ENCODE results near the gene GPATCH8. TPM values are rescaled to one million over a fixed set of nuclear protein-coding genes. Genes with fewer than 3 reads are reported as not detected.

The GPATCH8 gene
- total RNA-seq, 1 experiment from 2014 or later = 40.8 TPM

- DNase-seq (ENCODE audit: unreplicated experiment) = peak; percentile 90
- CTCF ChIA-PET = interaction anchor here (0.6 to 6.2 kb wide), 33 partner anchors 11 to 188 kb away, joined by 3 to 65 read pairs (median 5); partner anchors contain the start of gene CCDC43
- Mint-ChIP-seq H3K27ac (ENCODE audit: low read depth, unreplicated experiment) (no peak overlapping the region), H3K9me3 (ENCODE audit: unreplicated experiment) (no peaks in the 10 kb centered on the region), H3K27me3 (ENCODE audit: insufficient read depth, unreplicated experiment) (no peaks in the 10 kb centered on the region), H3K36me3 (ENCODE audit: insufficient read depth, unreplicated experiment) (no peaks in the 10 kb centered on the region), H3K4me3 (ENCODE audit: unreplicated experiment) (no peak overlapping the region), H3K4me1 (ENCODE audit: insufficient read depth, unreplicated experiment) (peaks cover 17% of the 10 kb centered on the region)
- TF ChIP-seq CTCF (IDR thresholded peaks at IDR 0.05; ENCODE audit: unreplicated experiment) = peak; percentile 93
- BruUV-seq (replicated peaks) = no TSS peak
- intact Hi-C loops (cut with micrococcal nuclease) = loop anchor here (1.0 kb wide), 2 partner anchors 103 to 139 kb away; no protein-coding TSS in a partner anchor
- POLR2A ChIA-PET = interaction anchor here (0.6 to 1.2 kb wide), 5 partner anchors 23 to 241 kb away, joined by 3 read pairs; partner anchors contain the start of gene FZD2
These were observed 30.5 kb upstream of the GPATCH8 start for GRCh38 chr17:44533533-44534246.

DNA sequence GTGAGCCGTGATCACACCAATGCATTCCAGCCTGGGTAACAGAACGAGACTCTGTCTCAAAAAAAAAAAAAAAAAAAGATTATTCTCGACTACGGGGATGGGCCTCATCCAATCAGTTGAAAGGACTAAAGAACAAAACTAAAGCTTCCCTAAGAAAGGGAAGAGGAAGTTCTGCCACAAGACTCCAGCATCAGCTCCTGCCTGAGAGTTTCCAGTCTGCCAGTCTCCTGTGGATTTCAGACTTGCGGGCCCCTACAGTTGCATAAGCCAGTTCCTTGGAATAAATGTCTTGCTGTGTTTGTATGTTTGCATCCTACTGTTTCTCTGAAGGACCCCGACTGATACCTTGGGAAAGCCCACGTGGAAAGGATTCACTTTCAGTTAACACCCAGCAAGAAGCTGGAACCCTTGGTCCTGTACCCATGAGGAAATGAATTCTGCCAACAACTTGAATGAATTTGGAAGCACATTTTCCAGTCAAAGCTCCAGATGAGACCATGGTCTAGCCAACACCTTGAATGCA lies 27.8 kb upstream of the GPATCH8 start:
- BruUV-seq (replicated peaks) = no TSS peak
- Mint-ChIP-seq H3K36me3 (ENCODE audit: insufficient read depth, unreplicated experiment) (no peaks in the 10 kb centered on the region), H3K4me3 (ENCODE audit: unreplicated experiment) (no peak overlapping the region), H3K9me3 (ENCODE audit: unreplicated experiment) (no peaks in the 10 kb centered on the region), H3K4me1 (ENCODE audit: insufficient read depth, unreplicated experiment) (peaks cover 12% of the 10 kb centered on the region), H3K27ac (ENCODE audit: low read depth, unreplicated experiment) (no peak overlapping the region), H3K27me3 (ENCODE audit: insufficient read depth, unreplicated experiment) (no peaks in the 10 kb centered on the region)
- ChIA-PET POLR2A (interaction anchor here (0.9 to 1.0 kb wide), 2 partner anchors 27 to 111 kb away, joined by 3 to 4 read pairs; partner anchors contain the start of gene GPATCH8), CTCF (interaction anchor here (0.9 to 6.2 kb wide), 4 partner anchors 14 to 106 kb away, joined by 4 to 52 read pairs (median 23); no protein-coding TSS in a partner anchor)
- no peak for TF ChIP-seq CTCF (IDR thresholded peaks at IDR 0.05; ENCODE audit: unreplicated experiment)
- no peak for DNase-seq (ENCODE audit: unreplicated experiment)
- intact Hi-C loops (cut with micrococcal nuclease) = no loop called here

GRCh38 chr17:44529864-44530263 lies 26.7 kb upstream of the GPATCH8 start:
- no TSS peak for BruUV-seq (replicated peaks)
- H3K4me3 Mint-ChIP-seq (ENCODE audit: unreplicated experiment) = no peak overlapping the region
- peaks cover 10% of the 10 kb centered on the region for H3K4me1 Mint-ChIP-seq (ENCODE audit: insufficient read depth, unreplicated experiment)
- no peak for DNase-seq (ENCODE audit: unreplicated experiment)
- no peak for TF ChIP-seq CTCF (IDR thresholded peaks at IDR 0.05; ENCODE audit: unreplicated experiment)
- no peaks in the 10 kb centered on the region for H3K9me3 Mint-ChIP-seq (ENCODE audit: unreplicated experiment)
- no peaks in the 10 kb centered on the region for H3K36me3 Mint-ChIP-seq (ENCODE audit: insufficient read depth, unreplicated experiment)
- H3K27ac Mint-ChIP-seq (ENCODE audit: low read depth, unreplicated experiment) = no peak overlapping the region
- ChIA-PET CTCF (interaction anchor here (0.6 to 1.3 kb wide), 2 partner anchors 108 to 152 kb away, joined by 5 read pairs; no protein-coding TSS in a partner anchor), POLR2A (no interaction called here)
- intact Hi-C loops (cut with micrococcal nuclease) = no loop called here
- no peaks in the 10 kb centered on the region for H3K27me3 Mint-ChIP-seq (ENCODE audit: insufficient read depth, unreplicated experiment)

GRCh38 chr17:44527954-44528353 lies 24.7 kb upstream of the GPATCH8 start:
- no peak overlapping the region for H3K27ac Mint-ChIP-seq (ENCODE audit: low read depth, unreplicated experiment)
- POLR2A ChIA-PET = no interaction called here
- no peak for DNase-seq (ENCODE audit: unreplicated experiment)
- no peaks in the 10 kb centered on the region for H3K9me3 Mint-ChIP-seq (ENCODE audit: unreplicated experiment)
- BruUV-seq (replicated peaks) = no TSS peak
- H3K4me1 Mint-ChIP-seq (ENCODE audit: insufficient read depth, unreplicated experiment) = no peaks in the 10 kb centered on the region
- no peak overlapping the region for H3K4me3 Mint-ChIP-seq (ENCODE audit: unreplicated experiment)
- CTCF ChIA-PET = interaction anchor here (0.6 kb wide), 1 partner anchor 445 kb away, joined by 4 read pairs; no protein-coding TSS in a partner anchor
- H3K36me3 Mint-ChIP-seq (ENCODE audit: insufficient read depth, unreplicated experiment) = no peaks in the 10 kb centered on the region
- no peaks in the 10 kb centered on the region for H3K27me3 Mint-ChIP-seq (ENCODE audit: insufficient read depth, unreplicated experiment)
- intact Hi-C loops (cut with micrococcal nuclease) = no loop called here
- TF ChIP-seq CTCF (IDR thresholded peaks at IDR 0.05; ENCODE audit: unreplicated experiment) = no peak
